GM06990 (cell line): ENCODE results near the gene HMMR.

Experiments used
- DNase-seq: peaks from one replicate; pipeline ENCODE4 v3.0.0-alpha.2; 2011; ENCODE audit not compliant: insufficient read length; ENCODE audit errors: extremely low read depth
- H3K27me3 ChIP-seq: replicated peaks from 2 replicates; pipeline ENCODE4 v1.6.0; 2011; ENCODE audit warnings: low read length; ENCODE audit not compliant: control insufficient read depth, insufficient read depth
- H3K36me3 ChIP-seq: 2 replicates; pipeline ENCODE4 v1.5.1; 2011; ENCODE audit warnings: low read length; ENCODE audit not compliant: control insufficient read depth, insufficient read depth
- H3K4me3 ChIP-seq: replicated peaks from 2 replicates; pipeline ENCODE4 v1.5.1; 2011; ENCODE audit warnings: low read depth, mild to moderate bottlenecking, control low read depth, low read length
- TF ChIP-seq, protein P1 (sequence below): IDR thresholded peaks from 2 replicates; pipeline ENCODE4 v1.5.1; 2011; ENCODE audit warnings: low read length, control low read depth, mild to moderate bottlenecking, inconsistent platforms; ENCODE audit not compliant: insufficient read depth, poor library complexity, severe bottlenecking

HMMR gene

DNA sequence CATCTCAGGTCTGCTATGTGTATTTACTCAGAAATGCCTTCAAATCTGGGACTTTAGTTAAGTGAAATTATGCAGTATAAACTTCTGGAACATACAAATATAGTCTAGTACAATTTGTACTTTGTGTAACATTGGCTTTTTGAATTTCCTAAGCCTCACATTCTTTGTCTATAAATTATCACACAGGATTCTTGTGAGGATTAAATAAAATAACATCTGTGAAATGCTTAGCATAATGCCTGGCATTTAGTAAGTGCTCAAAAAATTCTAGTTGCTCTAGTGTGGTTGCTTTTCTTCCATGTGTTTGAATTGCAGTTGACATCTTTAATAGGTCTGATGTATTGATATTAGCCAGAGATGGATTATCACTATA, 2.6 kb downstream of the HMMR start:
- no peaks in the 10 kb centered on the region for H3K27me3 ChIP-seq
- DNase-seq = no peak
- TF ChIP-seq, protein P1, sequence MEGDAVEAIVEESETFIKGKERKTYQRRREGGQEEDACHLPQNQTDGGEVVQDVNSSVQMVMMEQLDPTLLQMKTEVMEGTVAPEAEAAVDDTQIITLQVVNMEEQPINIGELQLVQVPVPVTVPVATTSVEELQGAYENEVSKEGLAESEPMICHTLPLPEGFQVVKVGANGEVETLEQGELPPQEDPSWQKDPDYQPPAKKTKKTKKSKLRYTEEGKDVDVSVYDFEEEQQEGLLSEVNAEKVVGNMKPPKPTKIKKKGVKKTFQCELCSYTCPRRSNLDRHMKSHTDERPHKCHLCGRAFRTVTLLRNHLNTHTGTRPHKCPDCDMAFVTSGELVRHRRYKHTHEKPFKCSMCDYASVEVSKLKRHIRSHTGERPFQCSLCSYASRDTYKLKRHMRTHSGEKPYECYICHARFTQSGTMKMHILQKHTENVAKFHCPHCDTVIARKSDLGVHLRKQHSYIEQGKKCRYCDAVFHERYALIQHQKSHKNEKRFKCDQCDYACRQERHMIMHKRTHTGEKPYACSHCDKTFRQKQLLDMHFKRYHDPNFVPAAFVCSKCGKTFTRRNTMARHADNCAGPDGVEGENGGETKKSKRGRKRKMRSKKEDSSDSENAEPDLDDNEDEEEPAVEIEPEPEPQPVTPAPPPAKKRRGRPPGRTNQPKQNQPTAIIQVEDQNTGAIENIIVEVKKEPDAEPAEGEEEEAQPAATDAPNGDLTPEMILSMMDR = no peak
- no peaks in the 10 kb centered on the region for H3K36me3 ChIP-seq
- H3K4me3 ChIP-seq = no peak overlapping the region; the same call in 1 of the 2 replicates

DNA sequence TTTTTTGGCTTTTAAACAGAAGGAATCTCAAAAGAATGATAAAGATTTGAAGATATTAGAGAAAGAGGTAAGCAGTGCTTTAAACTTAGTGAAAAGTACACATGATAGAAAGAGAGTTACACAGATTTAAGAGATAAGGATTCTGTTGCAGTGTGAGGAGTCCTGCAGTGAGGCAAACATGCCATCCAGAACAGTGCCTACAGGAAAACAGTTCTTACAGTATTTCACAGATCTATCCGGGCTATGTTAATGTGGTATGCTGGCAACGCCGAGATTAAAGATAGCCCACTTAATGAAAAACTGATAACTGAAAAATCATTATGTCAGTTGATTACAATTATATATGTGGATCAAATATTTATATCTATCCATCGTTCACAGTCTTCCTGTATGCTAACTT, 7.2 kb downstream of the HMMR start:
- TF ChIP-seq, protein P1 = no peak
- Histone ChIP-seq H3K36me3 (peaks cover 2% of the 10 kb centered on the region), H3K4me3 (no peak overlapping the region), H3K27me3 (no peaks in the 10 kb centered on the region)
- DNase-seq = no peak

DNA sequence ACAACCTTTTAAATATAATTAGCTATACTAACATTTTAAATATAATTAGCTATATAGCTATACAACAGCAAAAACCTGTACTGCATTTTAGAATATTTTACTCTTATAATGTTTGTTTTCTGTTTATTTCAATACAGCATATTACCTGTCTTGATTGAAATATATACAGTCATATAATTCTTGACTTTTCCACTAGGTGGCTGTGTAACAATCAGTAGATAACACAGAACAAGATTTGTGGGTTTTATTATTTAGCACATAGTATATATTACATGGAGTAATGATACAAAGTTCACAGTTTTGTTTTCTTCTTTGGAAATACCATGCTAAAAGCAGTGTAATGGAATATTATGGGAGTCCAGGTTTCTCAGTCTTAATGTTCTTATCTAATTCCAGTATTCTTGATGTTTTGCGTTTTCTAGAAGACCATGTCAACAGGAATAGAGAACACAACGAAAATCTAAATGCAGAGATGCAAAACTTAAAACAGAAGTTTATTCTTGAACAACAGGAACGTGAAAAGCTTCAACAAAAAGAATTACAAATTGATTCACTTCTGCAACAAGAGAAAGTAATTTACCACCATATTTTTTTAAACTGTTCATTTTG, 13.3 kb downstream of the HMMR start:
- Histone ChIP-seq H3K27me3 (no peaks in the 10 kb centered on the region), H3K4me3 (no peak overlapping the region), H3K36me3 (peaks cover 4% of the 10 kb centered on the region)
- TF ChIP-seq, protein P1 = peak; percentile 48
- DNase-seq = no peak

DNA sequence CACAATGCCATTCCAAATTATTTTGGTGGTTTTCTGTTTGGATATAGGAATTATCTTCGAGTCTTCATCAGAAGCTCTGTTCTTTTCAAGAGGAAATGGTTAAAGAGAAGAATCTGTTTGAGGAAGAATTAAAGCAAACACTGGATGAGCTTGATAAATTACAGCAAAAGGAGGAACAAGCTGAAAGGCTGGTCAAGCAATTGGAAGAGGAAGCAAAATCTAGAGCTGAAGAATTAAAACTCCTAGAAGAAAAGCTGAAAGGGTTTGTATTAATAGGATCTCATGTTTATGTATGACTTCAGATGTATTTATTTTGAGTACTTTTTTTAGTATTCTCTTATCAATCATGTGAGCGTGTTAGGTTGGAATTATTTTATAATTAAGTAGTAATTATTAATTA, 15.0 kb downstream of the HMMR start:
- Histone ChIP-seq H3K27me3 (no peaks in the 10 kb centered on the region), H3K4me3 (no peak overlapping the region), H3K36me3 (peaks cover 3% of the 10 kb centered on the region)
- TF ChIP-seq, protein P1 = no peak
- DNase-seq = no peak

DNA sequence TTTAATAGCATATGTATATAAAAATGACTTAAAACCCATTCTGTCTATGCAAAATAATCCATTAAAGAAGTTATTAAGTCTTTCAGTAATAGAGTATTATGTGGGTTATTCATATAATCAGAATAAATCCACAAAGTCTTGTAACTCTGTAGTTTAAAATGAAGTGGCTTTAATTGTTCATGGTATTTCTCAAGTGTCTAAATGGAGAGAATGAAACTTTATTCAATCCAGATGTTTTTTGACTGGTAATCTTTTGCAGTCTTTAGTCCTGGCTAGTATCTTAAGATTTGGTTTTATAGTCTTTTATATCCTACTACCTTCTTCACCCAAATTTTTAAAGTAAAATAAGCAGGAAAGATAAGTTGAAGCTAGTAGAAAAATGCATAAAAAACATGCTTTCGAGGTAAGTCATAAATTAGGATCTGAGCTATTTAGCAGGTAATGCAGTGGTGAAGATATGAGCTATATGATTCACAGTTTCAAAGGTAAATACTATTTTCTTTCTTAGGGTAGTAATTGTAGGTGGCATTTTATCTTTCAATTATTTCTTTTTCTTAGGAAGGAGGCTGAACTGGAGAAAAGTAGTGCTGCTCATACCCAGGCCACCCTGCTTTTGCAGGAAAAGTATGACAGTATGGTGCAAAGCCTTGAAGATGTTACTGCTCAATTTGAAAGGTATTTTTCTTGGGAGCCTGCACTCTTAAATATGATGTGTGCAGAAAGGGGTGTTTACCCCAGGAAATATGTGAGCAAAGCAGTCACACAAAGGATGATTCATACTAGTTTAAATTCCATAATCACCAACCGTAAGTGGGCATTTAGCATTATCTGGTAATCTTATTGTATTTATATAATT, 17.9 kb downstream of the HMMR start:
- Histone ChIP-seq H3K36me3 (peaks cover 3% of the 10 kb centered on the region), H3K4me3 (no peak overlapping the region), H3K27me3 (no peaks in the 10 kb centered on the region)
- no peak for DNase-seq
- TF ChIP-seq, protein P1 = no peak
